Activated B cell treated with CpG ODN at 0.5 μM for 24 hours (primary cell): Measurements from ENCODE around the gene PRKG1. TPM values are rescaled to one million over a fixed set of nuclear protein-coding genes. Genes with fewer than 3 reads are reported as not detected.

Experiments
- ATAC-seq: fragments of 200-7000 bp; cut with Tn5 transposase; one replicate; pipeline ENCODE4 v1.10.0; 2021; ENCODE audit warnings: low read depth, mild to moderate bottlenecking, moderate library complexity
- CTCF ChIA-PET: fragments of 350-600 bp; sonication (Branson Sonifier 250); formaldehyde crosslinking; loops from one replicate; lab custom pipeline; 2021; ENCODE audit warnings: antibody characterized with exemption; lab: Charles Lee
- POLR2A ChIA-PET: fragments of 350-600 bp; sonication (Branson Sonifier 250); formaldehyde crosslinking; loops from one replicate; lab custom pipeline; 2021; ENCODE audit warnings: antibody characterized with exemption; lab: Charles Lee
- DNase-seq: peaks from one replicate; pipeline ENCODE4 v3.0.0; 2022
- H3K27ac Mint-ChIP-seq: one replicate; pipeline ENCODE4 v1.8.0; 2020; ENCODE audit warnings: mixed read lengths
- H3K27me3 Mint-ChIP-seq: one replicate; pipeline ENCODE4 v1.8.0; 2021; ENCODE audit warnings: mixed read lengths
- H3K36me3 Mint-ChIP-seq: one replicate; pipeline ENCODE4 v1.8.0; 2021; ENCODE audit warnings: low read depth, mixed read lengths
- H3K4me1 Mint-ChIP-seq: one replicate; pipeline ENCODE4 v1.8.0; 2021; ENCODE audit warnings: mixed read lengths
- H3K4me3 Mint-ChIP-seq: one replicate; pipeline ENCODE4 v1.8.0; 2020; ENCODE audit warnings: mild to moderate bottlenecking, mixed read lengths
- H3K9me3 Mint-ChIP-seq: one replicate; pipeline ENCODE4 v1.8.0; 2020; ENCODE audit warnings: mixed read lengths
- intact Hi-C: fragments of 100-400 bp; cut with micrococcal nuclease; formaldehyde crosslinking; loops from one replicate; pipeline ENCODE4 v1.15.1; 2024
- total RNA-seq: library from RNA; stranded (reverse); gene quantifications from 2 replicates; pipeline ENCODE4 v1.2.3, GENCODE V29; 2022
- TF ChIP-seq, protein P1 (sequence below): fragments of 200-600 bp; IDR thresholded peaks from one replicate; pipeline ENCODE4 v1.8.0; 2022; ENCODE audit warnings: antibody characterized with exemption, mild to moderate bottlenecking

Gene PRKG1
- total RNA-seq, 1 donor from 2014 or later: not detected

DNA sequence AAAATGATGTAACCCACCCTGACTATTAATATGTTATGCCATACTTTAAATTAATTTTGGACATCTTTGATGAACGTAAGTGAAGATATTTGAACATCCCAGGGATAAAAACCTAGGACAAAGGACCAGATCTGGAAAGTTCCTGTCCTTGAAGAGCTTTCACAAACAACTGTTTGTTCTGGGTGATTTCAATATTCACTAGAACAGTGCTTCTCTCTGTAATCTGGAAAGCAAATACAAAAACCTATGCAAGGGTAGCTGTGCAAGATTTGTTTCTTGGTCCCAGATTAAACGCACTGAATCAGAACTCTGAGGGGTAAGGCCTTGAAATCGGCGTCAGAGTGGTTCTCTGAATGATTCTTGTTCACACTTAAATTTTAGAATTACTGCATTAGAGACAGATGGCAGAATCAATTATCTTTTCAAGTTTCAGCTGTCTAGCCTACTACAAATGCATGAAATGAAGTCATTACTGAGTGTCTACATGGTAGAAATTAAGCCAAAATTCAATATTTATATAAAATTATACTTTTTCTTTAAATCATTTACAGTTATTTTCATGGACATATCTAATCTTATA is 694.7 kb downstream of the PRKG1 start:
- DNase-seq: no peak
- ChIA-PET CTCF (interaction anchor here (0.5 kb wide), 1 partner anchor 77 kb away, joined by 4 read pairs; no protein-coding TSS in a partner anchor), POLR2A (no interaction called here)
- intact Hi-C loops: no loop called here
- ATAC-seq: no peak
- Mint-ChIP-seq H3K27ac (no peak overlapping the region), H3K4me1 (no peaks in the 10 kb centered on the region), H3K9me3 (peaks cover 7% of the 10 kb centered on the region), H3K4me3 (no peak overlapping the region), H3K27me3 (peaks cover 2% of the 10 kb centered on the region), H3K36me3 (no peaks in the 10 kb centered on the region)
- TF ChIP-seq, protein P1, sequence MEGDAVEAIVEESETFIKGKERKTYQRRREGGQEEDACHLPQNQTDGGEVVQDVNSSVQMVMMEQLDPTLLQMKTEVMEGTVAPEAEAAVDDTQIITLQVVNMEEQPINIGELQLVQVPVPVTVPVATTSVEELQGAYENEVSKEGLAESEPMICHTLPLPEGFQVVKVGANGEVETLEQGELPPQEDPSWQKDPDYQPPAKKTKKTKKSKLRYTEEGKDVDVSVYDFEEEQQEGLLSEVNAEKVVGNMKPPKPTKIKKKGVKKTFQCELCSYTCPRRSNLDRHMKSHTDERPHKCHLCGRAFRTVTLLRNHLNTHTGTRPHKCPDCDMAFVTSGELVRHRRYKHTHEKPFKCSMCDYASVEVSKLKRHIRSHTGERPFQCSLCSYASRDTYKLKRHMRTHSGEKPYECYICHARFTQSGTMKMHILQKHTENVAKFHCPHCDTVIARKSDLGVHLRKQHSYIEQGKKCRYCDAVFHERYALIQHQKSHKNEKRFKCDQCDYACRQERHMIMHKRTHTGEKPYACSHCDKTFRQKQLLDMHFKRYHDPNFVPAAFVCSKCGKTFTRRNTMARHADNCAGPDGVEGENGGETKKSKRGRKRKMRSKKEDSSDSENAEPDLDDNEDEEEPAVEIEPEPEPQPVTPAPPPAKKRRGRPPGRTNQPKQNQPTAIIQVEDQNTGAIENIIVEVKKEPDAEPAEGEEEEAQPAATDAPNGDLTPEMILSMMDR: no peak

DNA sequence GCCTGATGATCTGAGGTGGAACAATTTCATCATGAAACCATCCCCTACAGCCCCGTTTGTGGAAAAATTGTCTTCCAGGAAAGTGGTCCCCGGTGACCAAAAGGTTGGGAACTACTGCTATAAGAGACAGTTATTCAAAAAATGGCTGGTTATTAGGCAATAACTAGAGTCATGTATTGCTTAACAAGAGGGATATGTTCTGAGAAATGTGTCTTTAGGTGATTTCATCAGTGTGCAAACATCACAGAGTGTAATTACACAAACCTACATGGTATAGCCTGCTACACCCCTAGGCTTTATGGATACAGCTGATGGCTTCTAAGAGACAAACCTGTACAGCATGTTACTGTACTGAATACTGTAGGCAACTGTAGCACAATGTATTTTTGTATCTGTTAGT is 696.4 kb downstream of the PRKG1 start:
- CTCF ChIA-PET: no interaction called here
- POLR2A ChIA-PET: no interaction called here
- DNase-seq (no peak), ATAC-seq (no peak)
- TF ChIP-seq, protein P1: no peak
- no peak overlapping the region for H3K27ac Mint-ChIP-seq
- H3K27me3 Mint-ChIP-seq: peaks cover 2% of the 10 kb centered on the region
- no peaks in the 10 kb centered on the region for H3K36me3 Mint-ChIP-seq
- intact Hi-C loops: no loop called here
- no peaks in the 10 kb centered on the region for H3K4me1 Mint-ChIP-seq
- H3K9me3 Mint-ChIP-seq: peaks cover 7% of the 10 kb centered on the region
- no peak overlapping the region for H3K4me3 Mint-ChIP-seq

DNA sequence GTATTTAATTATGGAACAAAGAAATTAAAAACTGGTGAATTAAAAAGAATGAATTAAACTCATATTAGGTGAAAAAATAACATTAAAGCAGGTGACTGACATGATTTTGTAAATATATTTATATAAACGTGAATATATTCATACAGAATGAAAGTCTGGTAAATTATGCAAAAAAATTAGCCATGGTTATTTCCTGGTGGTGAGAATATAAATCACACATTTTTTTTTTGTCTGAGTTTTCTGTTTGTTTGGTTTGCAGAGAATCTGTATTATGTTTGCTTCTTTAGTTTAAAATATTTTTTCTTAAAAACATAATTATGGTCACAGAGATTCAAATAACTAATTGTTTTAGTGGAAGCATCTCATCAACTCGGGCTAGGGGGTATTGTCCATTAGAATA is 698.1 kb downstream of the PRKG1 start:
- ChIA-PET POLR2A (no interaction called here), CTCF (no interaction called here)
- Mint-ChIP-seq H3K27me3 (peaks cover 2% of the 10 kb centered on the region), H3K4me1 (no peaks in the 10 kb centered on the region), H3K27ac (no peak overlapping the region), H3K4me3 (no peak overlapping the region), H3K9me3 (no peaks in the 10 kb centered on the region), H3K36me3 (no peaks in the 10 kb centered on the region)
- TF ChIP-seq, protein P1: no peak
- ATAC-seq (no peak), DNase-seq (no peak)
- intact Hi-C loops: no loop called here

DNA sequence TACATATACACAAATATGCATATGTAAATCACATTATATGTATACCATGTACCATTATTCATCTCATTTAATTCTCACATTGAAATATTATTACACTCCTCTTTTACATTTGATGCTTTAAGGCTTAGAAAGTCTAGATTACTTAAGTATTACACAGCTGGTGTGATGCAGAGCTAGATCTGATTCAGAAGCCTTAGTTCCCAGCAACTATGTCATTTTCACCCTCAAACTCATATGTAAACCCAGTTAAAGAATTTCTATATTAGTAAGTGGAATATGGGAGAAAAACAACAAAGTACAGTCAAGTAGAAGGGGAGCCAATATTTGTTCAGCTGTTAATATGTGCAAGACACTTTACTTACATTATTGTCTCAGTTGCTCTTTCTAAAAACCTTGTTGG is 699.4 kb downstream of the PRKG1 start:
- POLR2A ChIA-PET: no interaction called here
- H3K4me1 Mint-ChIP-seq: no peaks in the 10 kb centered on the region

DNA sequence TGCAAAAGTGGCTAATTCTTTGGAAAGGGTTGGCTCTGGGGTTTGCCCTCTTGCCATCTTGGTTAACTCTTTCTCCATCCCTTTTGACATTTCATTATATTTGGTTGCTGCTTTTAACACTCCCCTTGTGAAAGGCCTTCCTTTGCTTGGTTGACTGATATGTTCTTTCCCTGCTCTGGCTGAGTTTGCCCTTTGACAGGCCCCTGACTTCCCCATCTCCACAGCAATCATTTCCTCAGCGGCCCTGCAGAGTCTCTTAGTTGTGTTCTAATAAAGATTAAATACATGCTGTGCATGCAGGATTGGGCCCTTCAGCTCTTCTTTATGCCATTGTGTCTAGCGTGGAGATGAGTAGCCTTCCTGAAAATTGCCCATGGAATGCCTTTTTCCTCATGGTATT is 709.7 kb downstream of the PRKG1 start:
- Mint-ChIP-seq H3K4me3 (no peak overlapping the region), H3K27me3 (peaks cover 3% of the 10 kb centered on the region), H3K36me3 (no peaks in the 10 kb centered on the region), H3K4me1 (no peaks in the 10 kb centered on the region), H3K9me3 (no peaks in the 10 kb centered on the region), H3K27ac (no peak overlapping the region)
- CTCF ChIA-PET: no interaction called here
- POLR2A ChIA-PET: no interaction called here
- TF ChIP-seq, protein P1: no peak
- no peak for ATAC-seq
- intact Hi-C loops: no loop called here
- DNase-seq: no peak

More for the DNA sequence above, 699.4 kb downstream of the PRKG1 start:
- TF ChIP-seq, protein P1: no peak
- Mint-ChIP-seq H3K36me3 (no peaks in the 10 kb centered on the region), H3K27ac (no peak overlapping the region), H3K9me3 (no peaks in the 10 kb centered on the region), H3K4me3 (no peak overlapping the region), H3K27me3 (peaks cover 2% of the 10 kb centered on the region)
- intact Hi-C loops: no loop called here
- CTCF ChIA-PET: no interaction called here
- DNase-seq (no peak), ATAC-seq (no peak)
